Right cardiac atrium (tissue), 5 donors: ENCODE results near the gene ZNF333. TPM values are rescaled to one million over a fixed set of nuclear protein-coding genes. Genes with fewer than 3 reads are reported as not detected.
"Not testable (repeated sequence)": the region's sequence is repeated elsewhere in the genome, so short reads cannot be mapped to it uniquely, and the experiment has no call there.

ENCODE experiments used
- ATAC-seq, 2 donors: fragments of 200-7000 bp; cut with Tn5 transposase; one replicate each; pipeline versions ENCODE4 v1.8.0 to v1.9.1; 2020; ENCODE audit warnings: moderate library complexity in 2 of 2, mild to moderate bottlenecking in 1 of 2
- DNase-seq, 3 donors: peaks; one replicate each; pipeline ENCODE4 v3.0.0-alpha.2; 2020
- H3K27ac ChIP-seq: one replicate; pipeline ENCODE4 v1.5.1; 2013; ENCODE audit warnings: mild to moderate bottlenecking, low read length, control low read depth, moderate library complexity
- H3K27me3 ChIP-seq: one replicate; pipeline ENCODE4 v1.6.1; 2013; ENCODE audit not compliant: control insufficient read depth, insufficient read depth
- H3K4me1 ChIP-seq: one replicate; pipeline ENCODE4 v1.6.1; 2013; ENCODE audit warnings: low read length; ENCODE audit not compliant: control insufficient read depth, insufficient read depth
- H3K4me3 ChIP-seq: one replicate; pipeline ENCODE4 v1.5.1; 2013; ENCODE audit warnings: low read length, control low read depth
- H3K9me3 ChIP-seq: one replicate; pipeline ENCODE4 v1.6.1; 2013; ENCODE audit warnings: low read length; ENCODE audit not compliant: control insufficient read depth
- WGBS: extraction: QIAGEN DNeasy Blood & Tissue Kit; methylation state at CpG from one replicate; pipeline ENCODE4 v1.1.7; 2013; 5-methylcytosine and 5-hydroxymethylcytosine counted together
- intact Hi-C, 4 donors: fragments of 100-400 bp; cut with DNase I; formaldehyde crosslinking; loops; one replicate each; pipeline versions ENCODE4 v1.11.0 to v1.14.0; 2022 to 2023
- polyA plus RNA-seq: library from polyadenylated mRNA; stranded (reverse); fragments of 200-250 nt; gene quantifications from one replicate; pipeline ENCODE4 v1.2.3, GENCODE V29; 2013
- total RNA-seq, 4 donors: library from RNA; stranded (reverse); fragmentation: NEBNext Ultra II Directional; extraction: Animal tissue kit (Norgen Biotek cat#: 25700); gene quantifications; one replicate each; pipeline ENCODE4 v1.2.1, GENCODE V29; 2021
- donor health status: healthy with polysubstance abuse.
- donor health status: DM: no; HTN: yes; CAD: no.
- donor health status: DM: no; HTN: no; CAD: no.
- donor health status: DM: no; HTN: yes; CAD: no; lungs with severe emphysema.
- donor health status: DM: yes; HTN: yes; CAD: no.

ZNF333 gene
- total and polyA plus RNA-seq, 5 donors, result 8.2 to 10.6 (median 9.7) TPM

- WGBS, result 84% methylated on average over 5 of the region's 5 CpGs
- ATAC-seq (no peak), DNase-seq (no peak)
- intact Hi-C loops, result no loop called here
- Histone ChIP-seq H3K27ac (no peak overlapping the region), H3K4me3 (no peak overlapping the region), H3K27me3 (no peaks in the 10 kb centered on the region), H3K9me3 (no peaks in the 10 kb centered on the region), H3K4me1 (no peaks in the 10 kb centered on the region)
These were observed 79.4 kb downstream of the ZNF333 start for GRCh38 chr19:14769201-14769600.

GRCh38 chr19:14770136-14770535, 80.3 kb downstream of the ZNF333 start:
- H3K4me1 ChIP-seq, result no peaks in the 10 kb centered on the region
- H3K27me3 ChIP-seq, result no peaks in the 10 kb centered on the region
- no peak overlapping the region for H3K4me3 ChIP-seq
- H3K27ac ChIP-seq, result no peak overlapping the region
- ATAC-seq (no peak), DNase-seq (no peak)
- H3K9me3 ChIP-seq, result no peaks in the 10 kb centered on the region
- 68% methylated on average over 5 of the region's 5 CpGs for WGBS
- intact Hi-C loops, result no loop called here

DNA sequence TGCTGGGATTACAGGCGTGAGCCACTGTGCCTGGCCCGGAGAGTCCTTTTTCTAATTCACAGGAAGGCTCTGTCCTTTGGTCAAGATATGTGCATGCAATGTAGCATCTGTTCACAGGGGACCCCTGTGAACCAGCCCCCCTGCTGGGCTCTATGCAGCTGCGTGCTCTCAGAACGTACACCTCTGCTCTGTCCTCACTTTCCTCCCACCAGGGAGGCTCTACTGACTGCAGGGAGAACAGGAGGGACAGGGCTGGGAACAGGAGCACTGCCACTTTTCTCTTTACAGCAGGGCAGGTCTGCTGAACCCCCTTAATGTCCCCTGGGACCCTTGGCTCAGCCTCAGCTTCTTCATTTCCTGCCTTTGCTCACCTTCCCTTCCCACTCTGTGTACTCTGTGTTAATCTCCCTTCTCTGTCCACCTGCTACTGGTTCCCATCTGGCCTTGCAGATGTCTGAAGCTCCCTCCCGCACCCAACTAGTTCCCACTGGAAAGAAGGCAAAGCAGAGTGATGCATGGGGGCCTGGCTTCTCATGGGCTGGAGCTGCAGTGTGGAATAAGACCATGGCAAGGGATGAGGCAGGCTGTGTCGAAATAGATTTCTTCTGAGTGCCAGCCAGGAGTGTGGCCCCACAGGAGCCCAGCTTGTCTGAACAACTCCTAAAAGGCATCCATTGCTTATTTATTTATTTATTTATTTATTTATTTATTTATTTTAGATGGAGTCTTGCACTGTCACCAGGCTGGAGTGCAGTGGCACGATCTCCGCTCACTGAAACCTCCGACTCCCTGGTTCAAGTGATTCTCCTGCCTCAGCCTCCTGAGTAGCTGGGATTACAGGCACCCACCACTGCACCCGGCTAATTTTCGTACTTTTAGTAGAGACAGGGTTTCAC, 81.3 kb downstream of the ZNF333 start:
- 71% methylated on average over 11 of the region's 11 CpGs for WGBS
- no peak for ATAC-seq
- Histone ChIP-seq H3K27ac (no peak overlapping the region), H3K4me3 (no peak overlapping the region), H3K4me1 (no peaks in the 10 kb centered on the region), H3K27me3 (no peaks in the 10 kb centered on the region), H3K9me3 (no peaks in the 10 kb centered on the region)
- DNase-seq, result no peak
- intact Hi-C loops, result no loop called here

DNA sequence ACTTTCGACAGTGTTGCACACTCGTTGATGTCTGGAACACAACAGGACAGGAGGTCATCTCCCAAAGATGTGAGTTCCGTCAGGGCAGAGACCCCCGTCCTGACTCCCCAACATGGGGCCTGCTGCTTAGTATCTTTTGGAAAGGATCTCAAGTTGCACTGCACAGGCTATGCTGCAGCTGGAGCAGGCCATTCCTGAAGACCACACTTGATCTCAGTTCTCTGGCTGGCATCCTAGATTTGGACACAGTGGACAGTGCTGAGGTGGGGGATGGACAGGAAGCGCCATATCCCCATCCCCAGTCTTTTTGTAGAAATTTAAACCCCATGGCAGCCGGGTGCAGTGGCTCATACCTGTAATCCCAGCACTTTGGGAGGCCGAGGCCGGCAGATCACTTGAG, 82.6 kb downstream of the ZNF333 start:
- Histone ChIP-seq H3K27ac (no peak overlapping the region), H3K27me3 (no peaks in the 10 kb centered on the region), H3K4me1 (no peaks in the 10 kb centered on the region), H3K4me3 (no peak overlapping the region), H3K9me3 (no peaks in the 10 kb centered on the region)
- ATAC-seq, result no peak
- no peak for DNase-seq
- intact Hi-C loops, result no loop called here
- 81% methylated on average over 8 of the region's 8 CpGs for WGBS

DNA sequence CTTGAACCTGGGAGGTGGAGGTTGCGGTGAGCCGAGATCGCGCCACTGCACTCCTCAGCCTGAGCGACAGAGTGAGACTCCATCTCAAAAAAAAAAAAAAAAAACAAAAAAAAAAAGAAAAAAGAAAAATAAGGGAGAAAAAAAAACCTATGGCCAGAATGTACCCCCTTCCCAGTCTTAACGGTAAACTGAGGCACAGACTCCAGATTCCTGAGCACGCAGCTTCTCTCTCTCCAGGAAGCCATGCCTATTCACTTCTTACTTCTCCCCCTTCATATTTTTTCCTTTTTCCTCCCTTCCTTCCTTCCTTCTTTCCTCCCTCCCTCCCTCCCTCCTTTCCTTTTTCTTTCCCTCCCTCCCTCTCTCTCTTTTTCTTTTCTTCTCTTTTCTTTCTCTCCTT, 83.1 kb downstream of the ZNF333 start:
- DNase-seq (no peak), ATAC-seq (no peak)
- intact Hi-C loops, result no loop called here
- H3K4me1 ChIP-seq, result no peaks in the 10 kb centered on the region
- H3K27me3 ChIP-seq, result no peaks in the 10 kb centered on the region
- 89% methylated on average over 7 of the region's 7 CpGs for WGBS
- no peaks in the 10 kb centered on the region for H3K9me3 ChIP-seq
- no peak overlapping the region for H3K4me3 ChIP-seq
- H3K27ac ChIP-seq, result no peak overlapping the region

DNA sequence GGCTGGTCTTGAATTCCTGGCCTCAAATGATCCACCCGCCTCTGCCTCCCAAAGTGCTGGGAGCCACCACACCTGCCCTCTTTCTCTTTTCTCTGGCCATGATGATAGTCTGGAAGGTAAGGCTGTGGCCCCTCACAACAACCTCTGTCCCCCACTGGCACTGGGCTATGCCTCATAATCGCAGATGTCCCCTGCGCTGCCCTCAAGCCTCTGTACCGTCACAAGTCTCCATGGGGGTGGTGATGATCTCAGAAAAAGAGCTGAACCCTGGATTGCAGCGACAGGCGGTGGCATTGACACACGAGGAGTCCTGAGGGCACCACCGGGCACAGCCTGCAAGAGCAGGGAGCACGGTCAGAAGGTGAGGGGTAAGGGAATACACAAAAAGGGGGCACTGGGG, 83.9 kb downstream of the ZNF333 start:
- H3K4me3 ChIP-seq, intact Hi-C loops, ATAC-seq, H3K27ac ChIP-seq, H3K4me1 ChIP-seq, H3K9me3 ChIP-seq, H3K27me3 ChIP-seq, DNase-seq: not testable (repeated sequence)
- 77% methylated on average over 9 of the region's 9 CpGs for WGBS

DNA sequence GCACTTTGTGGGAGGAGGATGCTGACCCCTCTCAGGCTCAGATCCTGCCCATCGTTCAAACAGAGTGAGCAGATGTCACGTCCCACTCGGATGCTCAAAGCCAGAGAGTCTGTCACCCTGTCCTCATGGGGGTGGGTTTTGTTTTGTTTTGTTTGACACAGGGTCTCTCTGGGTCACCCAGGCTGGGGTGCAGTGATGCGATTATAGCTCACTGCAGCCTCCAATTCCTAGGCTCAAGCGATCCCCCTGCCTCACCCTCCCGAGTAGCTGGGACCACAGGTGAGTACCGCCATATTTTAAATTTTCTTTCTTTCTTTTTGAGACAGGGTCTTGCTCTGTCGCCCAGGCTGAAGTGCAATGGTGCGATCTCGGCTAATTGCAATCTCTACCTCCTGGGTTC, 84.5 kb downstream of the ZNF333 start:
- ATAC-seq, result no peak

DNA sequence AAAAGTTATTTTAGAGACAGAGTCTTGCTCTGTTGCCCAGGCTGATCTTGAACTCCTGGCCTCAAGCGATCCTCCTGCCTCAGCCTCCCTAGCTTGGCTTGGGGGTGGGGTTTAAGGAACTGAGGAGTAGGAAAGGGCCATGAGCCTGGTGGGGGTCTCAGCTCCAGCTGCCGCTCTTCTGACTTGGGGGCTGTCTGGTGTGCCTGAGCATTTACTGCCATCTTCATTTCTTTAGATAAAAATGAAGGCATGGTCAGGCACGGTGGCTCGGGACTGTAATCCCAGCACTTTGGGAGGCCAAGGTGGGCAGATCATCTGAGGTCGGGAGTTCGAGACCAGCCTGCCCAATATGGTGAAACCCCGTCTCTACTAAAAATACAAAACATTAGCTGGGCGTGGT, 85.5 kb downstream of the ZNF333 start:
- WGBS, result 74% methylated on average over 8 of the region's 8 CpGs
- H3K27ac ChIP-seq, DNase-seq, H3K27me3 ChIP-seq, ATAC-seq, H3K4me3 ChIP-seq, H3K4me1 ChIP-seq, intact Hi-C loops, H3K9me3 ChIP-seq: not testable (repeated sequence)

More for the DNA sequence above, 84.5 kb downstream of the ZNF333 start:
- no peak overlapping the region for H3K27ac ChIP-seq
- H3K4me3 ChIP-seq, result no peak overlapping the region
- H3K27me3 ChIP-seq, result no peaks in the 10 kb centered on the region
- no peaks in the 10 kb centered on the region for H3K4me1 ChIP-seq
- 76% methylated on average over 10 of the region's 10 CpGs for WGBS
- H3K9me3 ChIP-seq, result no peaks in the 10 kb centered on the region
- intact Hi-C loops, result no loop called here
- no peak for DNase-seq

- Histone ChIP-seq H3K27me3 (no peaks in the 10 kb centered on the region), H3K27ac (no peak overlapping the region), H3K4me1 (no peaks in the 10 kb centered on the region), H3K9me3 (no peaks in the 10 kb centered on the region), H3K4me3 (no peak overlapping the region)
- DNase-seq (peak in 1 of 3 donors; percentile 54), ATAC-seq (peak in 1 of 2 donors; percentile 31)
- intact Hi-C loops, result no loop called here
- WGBS, result 5% methylated on average over 22 of the region's 22 CpGs
These were observed 86.2 kb downstream of the ZNF333 start for GRCh38 chr19:14775869-14776586.

- ATAC-seq, H3K4me1 ChIP-seq, H3K27me3 ChIP-seq, H3K9me3 ChIP-seq, H3K4me3 ChIP-seq, intact Hi-C loops, DNase-seq, H3K27ac ChIP-seq: not testable (repeated sequence)
- WGBS, result 94% methylated on average over 4 of the region's 4 CpGs
These were observed 87.8 kb downstream of the ZNF333 start for GRCh38 chr19:14777645-14778044.

DNA sequence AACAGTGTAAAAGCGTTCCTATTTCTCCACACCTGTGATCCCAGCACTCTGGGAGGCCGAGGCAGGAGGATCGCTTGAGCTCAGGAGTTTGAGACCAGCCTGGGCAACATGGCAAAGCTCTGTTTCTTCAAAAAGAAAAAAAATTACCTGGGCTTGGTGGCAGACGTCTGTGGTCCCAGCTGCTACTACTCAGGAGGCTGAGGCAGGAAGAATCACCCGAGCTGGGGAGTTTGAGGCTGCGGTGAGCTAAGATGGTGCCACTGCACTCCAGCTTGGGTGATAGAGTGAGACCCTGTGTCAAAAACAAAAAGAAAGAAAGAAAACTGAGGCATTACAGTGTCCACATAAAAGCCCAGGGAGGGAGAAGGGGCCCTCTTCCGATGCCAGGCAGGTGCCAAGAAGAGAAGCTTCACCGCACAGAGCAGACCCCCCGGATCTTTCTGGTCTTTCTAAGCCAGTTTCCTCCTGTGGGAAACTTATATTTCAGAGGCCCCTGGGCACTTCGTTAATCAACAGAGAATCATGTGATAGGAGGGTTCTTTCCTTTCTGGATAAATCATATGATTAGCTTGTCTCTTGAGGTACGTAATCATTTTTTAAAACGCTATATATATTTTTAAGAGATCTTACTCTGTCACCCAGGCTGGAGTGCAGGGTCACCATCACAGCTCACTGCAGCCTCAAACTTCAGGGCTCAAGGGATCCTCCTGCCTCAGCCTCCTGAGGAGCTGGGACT, 88.4 kb downstream of the ZNF333 start, which contains the start of gene ADGRE2:
Gene ADGRE2, minus strand, starts transcription at position 451 of the 736 bp plus-strand sequence. CDS start 1,804 bp downstream, outside the sequence.
- DNase-seq, ATAC-seq, H3K27me3 ChIP-seq, intact Hi-C loops, H3K4me1 ChIP-seq, H3K9me3 ChIP-seq, H3K4me3 ChIP-seq, H3K27ac ChIP-seq: not testable (repeated sequence)
- WGBS, result 67% methylated on average over 12 of the region's 12 CpGs
